Mesothelial cell of epicardium (in vitro differentiated cells): ENCODE data around the gene MS4A12. TPM values are rescaled to one million over a fixed set of nuclear protein-coding genes. Genes with fewer than 3 reads are reported as not detected.

Source experiments
- DNase-seq, 2 experiments: peaks; one replicate each; pipeline ENCODE4 v3.0.0; 2021; ENCODE audit warnings: low spot score in 2 of 2; ENCODE audit not compliant: unreplicated experiment in 2 of 2
- H3K27ac Mint-ChIP-seq: 2 replicates; pipeline ENCODE4 v1.8.0; 2021; ENCODE audit warnings: mixed read lengths
- H3K27me3 Mint-ChIP-seq: 2 replicates; pipeline ENCODE4 v1.8.0; 2021; ENCODE audit warnings: low read depth, mixed read lengths
- H3K36me3 Mint-ChIP-seq: 2 replicates; pipeline ENCODE4 v1.8.0; 2021; ENCODE audit warnings: mixed read lengths
- H3K4me1 Mint-ChIP-seq: 2 replicates; pipeline ENCODE4 v1.8.0; 2021; ENCODE audit warnings: mixed read lengths
- H3K4me3 Mint-ChIP-seq: 2 replicates; pipeline ENCODE4 v1.8.0; 2021; ENCODE audit warnings: mild to moderate bottlenecking, moderate library complexity, mixed read lengths
- H3K9me3 Mint-ChIP-seq: 2 replicates; pipeline ENCODE4 v1.8.0; 2021; ENCODE audit warnings: mixed read lengths
- total RNA-seq: library from RNA; stranded (reverse); gene quantifications from 3 replicates; pipeline ENCODE4 v1.2.1, GENCODE V29; 2021
- TF ChIP-seq, protein P1 (sequence below): fragments of 200-600 bp; sonication (generic); IDR thresholded peaks from one replicate; pipeline ENCODE4 v1.5.0; 2021; ENCODE audit warnings: antibody characterized with exemption; ENCODE audit not compliant: unreplicated experiment

Gene MS4A12
- total RNA-seq, 1 donor from 2014 or later = not detected

DNA sequence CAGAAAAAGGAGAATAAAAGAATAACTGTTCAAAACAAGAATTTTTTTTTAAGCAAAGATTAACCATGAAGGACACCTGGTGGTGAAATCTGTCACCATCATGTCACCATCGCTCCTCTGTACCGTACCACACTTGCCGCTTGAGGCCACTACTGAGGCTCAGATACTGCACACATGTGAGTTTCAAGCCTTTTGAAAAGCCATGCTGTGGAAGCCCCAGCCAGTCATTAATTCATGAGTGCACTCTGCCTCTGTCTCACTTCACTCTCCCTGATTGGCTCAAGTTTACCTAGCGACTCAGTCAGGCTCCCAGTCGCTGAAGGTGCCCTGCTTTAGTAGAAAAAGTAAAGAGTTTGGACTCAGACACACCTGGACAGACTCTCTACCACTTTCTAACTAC is 6.6 kb upstream of the MS4A12 start:
- H3K4me3 Mint-ChIP-seq = no peak overlapping the region
- no peaks in the 10 kb centered on the region for H3K9me3 Mint-ChIP-seq
- H3K27ac Mint-ChIP-seq = no peak overlapping the region
- peaks cover 3% of the 10 kb centered on the region for H3K27me3 Mint-ChIP-seq
- TF ChIP-seq, protein P1, sequence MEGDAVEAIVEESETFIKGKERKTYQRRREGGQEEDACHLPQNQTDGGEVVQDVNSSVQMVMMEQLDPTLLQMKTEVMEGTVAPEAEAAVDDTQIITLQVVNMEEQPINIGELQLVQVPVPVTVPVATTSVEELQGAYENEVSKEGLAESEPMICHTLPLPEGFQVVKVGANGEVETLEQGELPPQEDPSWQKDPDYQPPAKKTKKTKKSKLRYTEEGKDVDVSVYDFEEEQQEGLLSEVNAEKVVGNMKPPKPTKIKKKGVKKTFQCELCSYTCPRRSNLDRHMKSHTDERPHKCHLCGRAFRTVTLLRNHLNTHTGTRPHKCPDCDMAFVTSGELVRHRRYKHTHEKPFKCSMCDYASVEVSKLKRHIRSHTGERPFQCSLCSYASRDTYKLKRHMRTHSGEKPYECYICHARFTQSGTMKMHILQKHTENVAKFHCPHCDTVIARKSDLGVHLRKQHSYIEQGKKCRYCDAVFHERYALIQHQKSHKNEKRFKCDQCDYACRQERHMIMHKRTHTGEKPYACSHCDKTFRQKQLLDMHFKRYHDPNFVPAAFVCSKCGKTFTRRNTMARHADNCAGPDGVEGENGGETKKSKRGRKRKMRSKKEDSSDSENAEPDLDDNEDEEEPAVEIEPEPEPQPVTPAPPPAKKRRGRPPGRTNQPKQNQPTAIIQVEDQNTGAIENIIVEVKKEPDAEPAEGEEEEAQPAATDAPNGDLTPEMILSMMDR = no peak
- DNase-seq = no peak
- no peaks in the 10 kb centered on the region for H3K4me1 Mint-ChIP-seq
- H3K36me3 Mint-ChIP-seq = no peaks in the 10 kb centered on the region

DNA sequence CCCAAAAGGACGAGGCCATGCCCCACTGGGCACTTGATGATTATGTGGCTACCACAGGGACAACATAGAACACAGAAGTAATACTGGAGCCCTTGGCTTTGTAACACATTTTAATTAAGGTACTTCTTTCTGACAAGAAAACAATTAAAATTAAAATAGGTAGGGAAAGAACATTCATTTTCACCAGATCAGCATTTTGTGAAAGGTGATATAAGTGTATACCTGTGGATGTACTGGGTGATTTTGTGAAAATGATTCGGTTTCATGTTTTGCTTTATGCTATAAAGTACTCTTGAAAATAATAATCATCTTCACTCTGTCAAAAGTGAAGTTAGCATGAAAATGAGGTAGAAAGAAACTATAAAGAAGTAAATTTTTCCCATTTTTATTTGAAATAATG is 876 bp downstream of the MS4A12 start:
- Mint-ChIP-seq H3K4me1 (no peaks in the 10 kb centered on the region), H3K9me3 (no peaks in the 10 kb centered on the region)

DNA sequence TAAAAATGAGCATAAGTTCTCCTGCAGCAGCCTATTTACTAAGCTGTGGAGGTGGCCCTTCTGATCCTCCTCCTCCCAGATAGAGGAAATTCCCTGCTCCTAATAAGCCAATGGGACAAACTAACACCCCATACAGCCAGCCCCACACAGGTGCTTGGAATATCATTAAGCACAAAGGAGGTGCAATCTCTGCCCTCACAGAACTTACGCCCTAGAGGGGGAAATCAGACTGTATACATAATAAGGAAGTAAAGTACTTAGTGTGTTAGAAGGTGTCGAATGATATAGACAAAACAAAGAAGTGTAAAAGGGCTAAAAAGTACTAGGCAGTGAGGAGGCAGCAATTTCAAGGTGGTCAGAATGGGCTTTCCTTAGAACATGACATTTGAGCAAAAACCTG is 5.8 kb downstream of the MS4A12 start:
- no peak overlapping the region for H3K27ac Mint-ChIP-seq
- no peaks in the 10 kb centered on the region for H3K36me3 Mint-ChIP-seq
- H3K9me3 Mint-ChIP-seq = no peaks in the 10 kb centered on the region
- TF ChIP-seq, protein P1 = no peak
- DNase-seq = no peak
- no peak overlapping the region for H3K4me3 Mint-ChIP-seq
- peaks cover 10% of the 10 kb centered on the region for H3K4me1 Mint-ChIP-seq
- H3K27me3 Mint-ChIP-seq = peaks cover 6% of the 10 kb centered on the region

More for the DNA sequence above, 876 bp downstream of the MS4A12 start:
- Mint-ChIP-seq H3K27me3 (peaks cover 5% of the 10 kb centered on the region), H3K27ac (no peak overlapping the region), H3K36me3 (no peaks in the 10 kb centered on the region), H3K4me3 (no peak overlapping the region)
- DNase-seq = no peak
- TF ChIP-seq, protein P1 = no peak

DNA sequence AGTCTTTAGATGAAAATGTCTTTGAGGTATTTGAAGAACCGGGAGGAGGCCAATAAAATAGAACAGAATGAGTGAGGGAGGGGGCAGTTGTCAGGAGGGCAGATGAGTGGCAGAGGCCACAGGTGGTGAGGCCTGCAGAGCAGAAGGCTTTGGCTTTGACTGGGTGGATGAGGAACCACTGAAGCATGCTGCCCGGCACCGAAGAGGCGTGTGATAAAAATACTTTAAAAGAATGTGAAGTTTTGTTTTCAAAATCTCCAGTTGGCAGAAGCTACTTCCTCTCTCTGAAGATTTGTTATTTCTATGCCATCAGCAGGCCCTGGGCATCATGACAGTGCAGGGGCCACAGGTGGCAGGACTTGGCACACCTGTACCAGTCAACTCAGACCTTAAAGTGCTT is 6.3 kb downstream of the MS4A12 start:
- no peak for DNase-seq
- H3K27me3 Mint-ChIP-seq = peaks cover 6% of the 10 kb centered on the region
- H3K36me3 Mint-ChIP-seq = no peaks in the 10 kb centered on the region
- no peak overlapping the region for H3K4me3 Mint-ChIP-seq
- no peak overlapping the region for H3K27ac Mint-ChIP-seq
- no peaks in the 10 kb centered on the region for H3K9me3 Mint-ChIP-seq
- TF ChIP-seq, protein P1 = no peak
- H3K4me1 Mint-ChIP-seq = peaks cover 10% of the 10 kb centered on the region

DNA sequence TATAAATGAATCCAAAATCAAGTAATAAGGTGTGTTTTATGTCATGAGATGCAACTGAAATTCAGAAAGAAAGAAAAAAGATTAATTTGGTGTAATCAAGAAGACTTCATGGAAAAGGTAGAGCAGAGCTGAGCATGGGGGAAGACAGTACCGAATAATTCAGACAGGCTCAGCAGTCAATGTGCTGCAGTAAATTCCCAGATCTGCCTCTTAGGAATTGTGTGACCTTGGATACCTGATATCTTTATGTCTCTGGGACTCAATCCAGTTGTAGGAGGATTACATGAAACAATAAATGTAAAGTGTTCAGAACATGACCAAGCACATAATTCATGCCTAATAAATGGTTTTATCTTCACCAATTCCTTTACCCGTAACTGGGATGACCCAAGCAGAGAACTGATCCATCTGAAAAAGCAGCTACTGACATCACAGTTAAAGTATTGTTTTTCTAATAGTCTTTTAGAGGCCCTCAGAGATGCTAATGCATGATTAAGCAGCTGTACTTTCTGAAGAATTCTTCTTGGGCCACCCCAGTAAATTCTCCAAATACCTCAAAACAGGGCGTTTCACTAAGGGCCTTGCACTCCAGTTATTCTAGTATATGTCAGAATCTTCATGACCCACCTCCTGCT is 7.8 kb downstream of the MS4A12 start:
- H3K36me3 Mint-ChIP-seq = no peaks in the 10 kb centered on the region
- TF ChIP-seq, protein P1 = no peak
- no peak overlapping the region for H3K27ac Mint-ChIP-seq
- H3K27me3 Mint-ChIP-seq = peaks cover 3% of the 10 kb centered on the region
- H3K4me1 Mint-ChIP-seq = peaks cover 10% of the 10 kb centered on the region
- no peak for DNase-seq
- peaks cover 5% of the 10 kb centered on the region for H3K9me3 Mint-ChIP-seq
- H3K4me3 Mint-ChIP-seq = no peak overlapping the region
